Heart left ventricle (tissue), 13 donors: Measurements from ENCODE around the gene NXPH4.

Experiments
- CTCF ChIP-seq, 12 donors: fragments of 200-600 bp; sonication (generic) in 4 of 12; IDR thresholded peaks; one replicate each; pipeline versions ENCODE4 v1.5.0 to v1.8.0; 2018 to 2022; ENCODE audit warnings: antibody characterized with exemption in 12 of 12, mild to moderate bottlenecking in 5 of 12
- POLR2A ChIP-seq, 2 donors: fragments of 450-650 bp; IDR thresholded peaks; one replicate each; pipeline ENCODE4 v1.6.1; 2017; ENCODE audit warnings: antibody characterized with exemption in 2 of 2, mild to moderate bottlenecking in 2 of 2, moderate library complexity in 2 of 2
- donor health status: ischemic (EF 13 %, LVEDD 7.1; RV severe dilation, severe dysfunction).
- donor health status: DM: no; HTN: yes; CAD: no.
- donor health status: DM: no; HTN: no; CAD: no.
- donor health status: ischemic (EF 25% LVEDD 6.9; RV normal size, moderate dysfunction).
- donor health status: ischemic (EF 25% LVEDD 5.7; RV mildly dilated, moderate dysfunction).
- donor health status: ischemic (EF 35%, LVEDD 5.7; RV mildly dilated, moderate dysfunction).
- donor health status: nonischemic (EF 11% LVEDD 7.7; RV severe dilation, severe dysfunction).
- donor health status: DM: yes; HTN: yes; CAD: no.
- donor health status: PGD.
- donor health status: ischemic (EF 29% LVEDD 5.4; RV normal size, mild dysfunction).
- donor health status: nonischemic (EF 23%, LVEDD 6.1; RV moderate dilation, normal function).

- TF ChIP-seq CTCF (IDR thresholded peaks at IDR 0.05) (no peak), POLR2A (IDR thresholded peaks at IDR 0.05) (no peak)
Observed at GRCh38 chr12:57166971-57167371, 49.6 kb upstream of the NXPH4 start.
